Sigmoid colon (tissue), 7 donors: Measurements from ENCODE around the gene NPAS2. TPM values are rescaled to one million over a fixed set of nuclear protein-coding genes. Genes with fewer than 3 reads are reported as not detected.

Experiments used
- DNase-seq: peaks from one replicate; pipeline ENCODE4 v3.0.0-alpha.2; 2019
- H3K27ac ChIP-seq, 4 donors: fragments of 200-600 bp; sonication (generic); one replicate each; pipeline ENCODE4 v1.5.1; 2016 to 2019; ENCODE audit warnings: mild to moderate bottlenecking in 1 of 4
- H3K27me3 ChIP-seq, 3 donors: fragments of 200-600 bp; sonication (generic); one replicate each; pipeline ENCODE4 v1.5.1; 2019; ENCODE audit warnings: mild to moderate bottlenecking in 1 of 3
- H3K36me3 ChIP-seq, 4 donors: fragments of 200-600 bp; sonication (generic); one replicate each; pipeline ENCODE4 v1.5.1; 2016 to 2019
- H3K4me1 ChIP-seq, 4 donors: fragments of 200-600 bp; sonication (generic); one replicate each; pipeline ENCODE4 v1.5.1; 2017 to 2019
- H3K4me3 ChIP-seq, 4 donors: fragments of 200-600 bp; sonication (generic); one replicate each; pipeline ENCODE4 v1.5.1; 2017 to 2019; ENCODE audit warnings: mild to moderate bottlenecking in 2 of 4, moderate library complexity in 1 of 4
- H3K9me3 ChIP-seq, 4 donors: fragments of 200-600 bp in 3 of 4; sonication (generic) in 3 of 4; one replicate each; pipeline versions ENCODE4 v1.5.1 to v1.6.1; 2013 to 2019
- EP300 ChIP-seq, 4 donors: sonication (generic); formaldehyde crosslinking; IDR thresholded peaks; one replicate each; pipeline ENCODE4 v1.6.1; 2017; ENCODE audit warnings: antibody characterized with exemption in 4 of 4
- POLR2A ChIP-seq, 2 donors: fragments of 450-650 bp; IDR thresholded peaks; one replicate each; pipeline ENCODE4 v1.6.1; 2016; ENCODE audit warnings: antibody characterized with exemption in 2 of 2, mild to moderate bottlenecking in 2 of 2, moderate library complexity in 2 of 2
- POLR2AphosphoS5 ChIP-seq, 4 donors: sonication (generic); formaldehyde crosslinking; IDR thresholded peaks; one replicate each; pipeline ENCODE4 v1.6.1; 2017; ENCODE audit warnings: antibody characterized with exemption in 4 of 4
- WGBS, 2 donors: extraction: QIAGEN DNeasy Blood & Tissue Kit; methylation state at CpG; one replicate each; pipeline ENCODE4 v1.1.7; 2013; 5-methylcytosine and 5-hydroxymethylcytosine counted together
- intact Hi-C: fragments of 100-400 bp; cut with DNase I; formaldehyde crosslinking; loops from one replicate; pipeline ENCODE4 v1.15.1; 2023
- polyA plus RNA-seq, 3 donors: library from polyadenylated mRNA; stranded (reverse); fragments of 200-250 nt; gene quantifications; one replicate each; pipeline ENCODE4 v1.2.3, GENCODE V29; 2013
- total RNA-seq, 4 donors: library from RNA; depleted of rRNA; stranded (reverse); fragments of >200 nt; gene quantifications; one replicate each; pipeline ENCODE4 v1.1.0, GENCODE V29; 2016
- TF ChIP-seq, protein P1 (sequence below), 4 experiments: fragments of 450-650 bp in 3 of 4; fragments of 200-600 bp in 1 of 4; IDR thresholded peaks; one replicate each; pipeline ENCODE4 v1.5.1; 2016 to 2019; ENCODE audit warnings: antibody characterized with exemption in 4 of 4, mild to moderate bottlenecking in 3 of 4, moderate library complexity in 2 of 4
- donor health status: healthy with polysubstance abuse.
- donor health status: Bipolar disorder and iron deficiency.
- donor health status: healthy.

NPAS2 gene
- total and polyA plus RNA-seq, 7 donors: 14.2 to 53.9 (median 23.2) TPM

- Histone ChIP-seq H3K4me1 (peaks cover 0 to 16% (median 11%) of the 10 kb centered on the region in 4 donors), H3K36me3 (no peaks in the 10 kb centered on the region), H3K9me3 (no peaks in the 10 kb centered on the region), H3K27ac (no peak overlapping the region), H3K27me3 (no peaks in the 10 kb centered on the region), H3K4me3 (no peak overlapping the region)
- DNase-seq: no peak
- TF ChIP-seq, protein P1, sequence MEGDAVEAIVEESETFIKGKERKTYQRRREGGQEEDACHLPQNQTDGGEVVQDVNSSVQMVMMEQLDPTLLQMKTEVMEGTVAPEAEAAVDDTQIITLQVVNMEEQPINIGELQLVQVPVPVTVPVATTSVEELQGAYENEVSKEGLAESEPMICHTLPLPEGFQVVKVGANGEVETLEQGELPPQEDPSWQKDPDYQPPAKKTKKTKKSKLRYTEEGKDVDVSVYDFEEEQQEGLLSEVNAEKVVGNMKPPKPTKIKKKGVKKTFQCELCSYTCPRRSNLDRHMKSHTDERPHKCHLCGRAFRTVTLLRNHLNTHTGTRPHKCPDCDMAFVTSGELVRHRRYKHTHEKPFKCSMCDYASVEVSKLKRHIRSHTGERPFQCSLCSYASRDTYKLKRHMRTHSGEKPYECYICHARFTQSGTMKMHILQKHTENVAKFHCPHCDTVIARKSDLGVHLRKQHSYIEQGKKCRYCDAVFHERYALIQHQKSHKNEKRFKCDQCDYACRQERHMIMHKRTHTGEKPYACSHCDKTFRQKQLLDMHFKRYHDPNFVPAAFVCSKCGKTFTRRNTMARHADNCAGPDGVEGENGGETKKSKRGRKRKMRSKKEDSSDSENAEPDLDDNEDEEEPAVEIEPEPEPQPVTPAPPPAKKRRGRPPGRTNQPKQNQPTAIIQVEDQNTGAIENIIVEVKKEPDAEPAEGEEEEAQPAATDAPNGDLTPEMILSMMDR (IDR thresholded peaks at IDR 0.05): no peak
- WGBS, 2 donors: 67 to 70% methylated on average over 20 of the region's 20 CpGs
- intact Hi-C loops: loop anchor here (5.0 kb wide), 1 partner anchor 53 kb away; the partner anchor contains the start of gene NPAS2
These were observed 55.7 kb downstream of the NPAS2 start for GRCh38 chr2:100875516-100876230.

GRCh38 chr2:100876231-100876860 is 56.4 kb downstream of the NPAS2 start:
- intact Hi-C loops: loop anchor here (5.0 kb wide), 1 partner anchor 54 kb away; the partner anchor contains the start of gene NPAS2
- TF ChIP-seq EP300 (IDR thresholded peaks at IDR 0.05) (no peak), POLR2A (IDR thresholded peaks at IDR 0.05) (no peak), POLR2AphosphoS5 (IDR thresholded peaks at IDR 0.05) (no peak)
- TF ChIP-seq, protein P1 (IDR thresholded peaks at IDR 0.05): no peak
- DNase-seq: no peak
- no peaks in the 10 kb centered on the region for H3K9me3 ChIP-seq
- H3K36me3 ChIP-seq: no peaks in the 10 kb centered on the region
- peaks cover 0 to 16% (median 11%) of the 10 kb centered on the region in 4 donors for H3K4me1 ChIP-seq
- H3K27me3 ChIP-seq: no peaks in the 10 kb centered on the region
- 92 to 96% methylated on average over 15 of the region's 15 CpGs for WGBS, 2 donors
- no peak overlapping the region for H3K4me3 ChIP-seq
- H3K27ac ChIP-seq: no peak overlapping the region

- no peaks in the 10 kb centered on the region for H3K36me3 ChIP-seq
- WGBS, 2 donors: 70 to 75% methylated on average over 5 of the region's 5 CpGs
- no peak for TF ChIP-seq POLR2AphosphoS5 (IDR thresholded peaks at IDR 0.05)
- no peaks in the 10 kb centered on the region for H3K9me3 ChIP-seq
- H3K4me3 ChIP-seq: no peak overlapping the region
- H3K4me1 ChIP-seq: peaks cover 0 to 16% (median 11%) of the 10 kb centered on the region in 4 donors
- intact Hi-C loops: loop anchor here (5.0 kb wide), 1 partner anchor 55 kb away; the partner anchor contains the start of gene NPAS2
- no peak for DNase-seq
- peak overlapping the region in 3 of 4 donors; percentile 67 to 74 (median 74) for H3K27ac ChIP-seq
- no peaks in the 10 kb centered on the region for H3K27me3 ChIP-seq
These were observed 57.6 kb downstream of the NPAS2 start for GRCh38 chr2:100877555-100877954.

- intact Hi-C loops: loop anchor here (5.0 kb wide), 1 partner anchor 56 kb away; the partner anchor contains the start of gene NPAS2
- TF ChIP-seq, protein P1 (IDR thresholded peaks at IDR 0.05): no peak
- TF ChIP-seq POLR2AphosphoS5 (IDR thresholded peaks at IDR 0.05) (peak in 1 of 4 donors; percentile 53), EP300 (IDR thresholded peaks at IDR 0.05) (no peak)
- no peaks in the 10 kb centered on the region for H3K9me3 ChIP-seq
- H3K36me3 ChIP-seq: no peaks in the 10 kb centered on the region
- H3K27me3 ChIP-seq: no peaks in the 10 kb centered on the region
- DNase-seq: peak; percentile 70
- 79 to 82% methylated on average over 16 of the region's 16 CpGs for WGBS, 2 donors
- no peak overlapping the region for H3K4me3 ChIP-seq
- H3K27ac ChIP-seq: peak overlapping the region in 3 of 4 donors; percentile 67 to 74 (median 74)
- H3K4me1 ChIP-seq: peaks cover 0 to 16% (median 11%) of the 10 kb centered on the region in 4 donors
These were observed 58.3 kb downstream of the NPAS2 start for GRCh38 chr2:100878000-100878791.
